GM21390 (cell line): ENCODE measurements around the gene CASP5.

Experiments used
- ATAC-seq: cut with Tn5 transposase; IDR thresholded peaks from one replicate; pipeline ENCODE4 v1.9.1; 2021; ENCODE audit not compliant: unreplicated experiment

CASP5 gene

GRCh38 chr11:104968355-104968855, 54.6 kb downstream of the CASP5 start, which contains the start of gene CASP4:
CASP4 (minus strand) TSS chr11:104968574; CDS start chr11:104968525, 49 bp downstream.
- ATAC-seq = peak; percentile 93

- ATAC-seq = peak; percentile 14
Observed at GRCh38 chr11:104967534-104968354, 55.2 kb downstream of the CASP5 start.

GRCh38 chr11:104965735-104966134, 57.2 kb downstream of the CASP5 start:
- no peak for ATAC-seq

- ATAC-seq = no peak
Observed at GRCh38 chr11:104964247-104964646, 58.7 kb downstream of the CASP5 start.

GRCh38 chr11:104962852-104963251, 60.1 kb downstream of the CASP5 start:
- ATAC-seq = no peak

GRCh38 chr11:104957280-104957679, 65.7 kb downstream of the CASP5 start:
- ATAC-seq = no peak

- no peak for ATAC-seq
Observed at GRCh38 chr11:104956528-104956927, 66.4 kb downstream of the CASP5 start.

GRCh38 chr11:104946907-104947306, 76.1 kb downstream of the CASP5 start:
- peak; percentile 88 for ATAC-seq
